NCI-H1105 (cell line): ENCODE results near the gene HLA-DOA.

Source experiments
- DNase-seq: peaks from one replicate; lab custom pipeline; 2025; lab: John Stamatoyannopoulos, UW

The HLA-DOA gene

GRCh38 chr6:32962213-32962826, 47.1 kb downstream of the HLA-DOA start:
- no peak for DNase-seq

GRCh38 chr6:32960563-32960962, 48.8 kb downstream of the HLA-DOA start:
- DNase-seq = no peak

GRCh38 chr6:32956176-32956575, 53.2 kb downstream of the HLA-DOA start:
- no peak for DNase-seq

GRCh38 chr6:32954986-32955802, 54.2 kb downstream of the HLA-DOA start:
- no peak for DNase-seq

- no peak for DNase-seq
Measured at GRCh38 chr6:32954267-32954666, 55.1 kb downstream of the HLA-DOA start.
